ENCODE data around the gene TMEM38B.
A peak's percentile ranks its signal among the peaks of the same experiment; 100 is the strongest.
"Not testable (repeated sequence)": the region's sequence is repeated elsewhere in the genome, so short reads cannot be mapped to it uniquely, and the experiment has no call there.

Gene TMEM38B

GRCh38 chr9:105701145-105701544, 6.8 kb downstream of the TMEM38B start:
- Histone ChIP-seq H2AFZ (ENCODE audit: low read length, unreplicated experiment) (no peak overlapping the region), H3K4me1 (ENCODE audit: control insufficient read depth, insufficient read depth, low read length, unreplicated experiment) (peaks cover 14% of the 10 kb centered on the region), H3K27ac (ENCODE audit: low read depth, low read length) (no peak overlapping the region), H3K27me3 (ENCODE audit: insufficient read depth, low read length) (no peaks in the 10 kb centered on the region), H3K4me3 (ENCODE audit: low read depth, low read length) (no peak overlapping the region), H3K36me3 (ENCODE audit: insufficient read depth, low read length) (no peaks in the 10 kb centered on the region), H3K79me2 (ENCODE audit: control insufficient read depth, insufficient read depth, low read length, unreplicated experiment) (peaks cover 23% of the 10 kb centered on the region)

DNA sequence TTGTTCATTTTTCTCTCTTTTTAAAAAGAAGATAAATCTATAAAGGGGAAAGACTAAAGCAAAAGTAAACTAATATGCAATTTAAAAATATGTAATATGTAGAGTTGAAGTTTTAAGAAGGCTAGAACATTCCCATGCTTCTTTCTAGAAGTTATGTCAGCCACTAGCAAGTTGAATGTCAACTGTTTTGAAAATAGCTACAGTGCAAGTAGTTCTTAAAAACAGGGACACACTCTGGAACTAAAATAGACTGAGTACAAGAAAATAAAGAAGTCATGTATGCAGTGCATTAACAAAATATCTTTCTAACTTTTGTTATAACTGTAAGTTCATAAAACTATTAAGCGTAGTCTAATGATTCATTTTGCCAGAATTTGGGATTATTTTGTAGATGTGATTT, 7.9 kb downstream of the TMEM38B start:
- Histone ChIP-seq H3K27me3 (ENCODE audit: insufficient read depth, low read length) (no peaks in the 10 kb centered on the region), H3K36me3 (ENCODE audit: insufficient read depth, low read length) (no peaks in the 10 kb centered on the region), H3K79me2 (ENCODE audit: control insufficient read depth, insufficient read depth, low read length, unreplicated experiment) (peaks cover 17% of the 10 kb centered on the region), H3K27ac (ENCODE audit: low read depth, low read length) (no peak overlapping the region), H3K4me1 (ENCODE audit: control insufficient read depth, insufficient read depth, low read length, unreplicated experiment) (peaks cover 14% of the 10 kb centered on the region), H3K4me3 (ENCODE audit: low read depth, low read length) (no peak overlapping the region), H2AFZ (ENCODE audit: low read length, unreplicated experiment) (no peak overlapping the region)

GRCh38 chr9:105703638-105704037, 9.3 kb downstream of the TMEM38B start:
- not testable (repeated sequence) for H3K27me3 ChIP-seq (ENCODE audit: insufficient read depth, low read length); H3K36me3 ChIP-seq (ENCODE audit: insufficient read depth, low read length); H3K4me3 ChIP-seq (ENCODE audit: low read depth, low read length); H3K4me1 ChIP-seq (ENCODE audit: control insufficient read depth, insufficient read depth, low read length, unreplicated experiment); H2AFZ ChIP-seq (ENCODE audit: low read length, unreplicated experiment); H3K27ac ChIP-seq (ENCODE audit: low read depth, low read length)
- H3K79me2 ChIP-seq (ENCODE audit: control insufficient read depth, insufficient read depth, low read length, unreplicated experiment), result peaks cover 16% of the 10 kb centered on the region

GRCh38 chr9:105706156-105706555, 11.8 kb downstream of the TMEM38B start:
- H2AFZ ChIP-seq (ENCODE audit: low read length, unreplicated experiment), result no peak overlapping the region
- H3K4me3 ChIP-seq (ENCODE audit: low read depth, low read length), result no peak overlapping the region

GRCh38 chr9:105708405-105708804, 14.1 kb downstream of the TMEM38B start:
- Histone ChIP-seq H3K79me2 (ENCODE audit: control insufficient read depth, insufficient read depth, low read length, unreplicated experiment) (no peaks in the 10 kb centered on the region), H3K27ac (ENCODE audit: low read depth, low read length) (no peak overlapping the region), H3K4me1 (ENCODE audit: control insufficient read depth, insufficient read depth, low read length, unreplicated experiment) (no peaks in the 10 kb centered on the region), H2AFZ (ENCODE audit: low read length, unreplicated experiment) (peak overlapping the region; percentile 8), H3K27me3 (ENCODE audit: insufficient read depth, low read length) (no peaks in the 10 kb centered on the region), H3K36me3 (ENCODE audit: insufficient read depth, low read length) (no peaks in the 10 kb centered on the region; the same call in 1 of the 2 replicates), H3K4me3 (ENCODE audit: low read depth, low read length) (peak overlapping the region; percentile 52)

More at GRCh38 chr9:105706156-105706555, 11.8 kb downstream of the TMEM38B start:
- H3K27ac ChIP-seq (ENCODE audit: low read depth, low read length), result no peak overlapping the region
- no peaks in the 10 kb centered on the region for H3K79me2 ChIP-seq (ENCODE audit: control insufficient read depth, insufficient read depth, low read length, unreplicated experiment)
- no peaks in the 10 kb centered on the region; the same call in 1 of the 2 replicates for H3K36me3 ChIP-seq (ENCODE audit: insufficient read depth, low read length)
- H3K27me3 ChIP-seq (ENCODE audit: insufficient read depth, low read length), result no peaks in the 10 kb centered on the region
- H3K4me1 ChIP-seq (ENCODE audit: control insufficient read depth, insufficient read depth, low read length, unreplicated experiment), result no peaks in the 10 kb centered on the region

DNA sequence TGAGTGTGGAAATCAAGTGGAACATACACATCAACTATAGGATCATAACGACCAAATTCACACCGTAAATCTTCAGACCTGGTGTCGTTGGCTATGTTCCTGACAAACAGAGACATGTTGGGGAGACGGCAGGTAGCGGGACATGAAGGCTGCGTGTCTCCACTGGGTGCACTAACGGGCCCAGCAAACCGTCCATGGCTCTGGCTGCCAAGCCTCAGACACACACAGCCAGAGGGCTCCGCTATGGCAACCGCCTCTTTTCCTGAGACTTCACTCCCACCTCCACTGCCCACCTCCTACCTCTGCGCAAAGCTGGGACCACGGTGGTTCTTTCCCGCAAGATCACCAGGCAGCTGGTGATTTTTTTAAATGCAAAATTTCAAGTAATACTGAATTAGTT, 16.3 kb downstream of the TMEM38B start:
- H3K27ac ChIP-seq (ENCODE audit: low read depth, low read length), result no peak overlapping the region
- no peaks in the 10 kb centered on the region for H3K79me2 ChIP-seq (ENCODE audit: control insufficient read depth, insufficient read depth, low read length, unreplicated experiment)
- H2AFZ ChIP-seq (ENCODE audit: low read length, unreplicated experiment), result no peak overlapping the region
- H3K4me1 ChIP-seq (ENCODE audit: control insufficient read depth, insufficient read depth, low read length, unreplicated experiment), result no peaks in the 10 kb centered on the region
- no peaks in the 10 kb centered on the region for H3K27me3 ChIP-seq (ENCODE audit: insufficient read depth, low read length)
- no peaks in the 10 kb centered on the region; the same call in 1 of the 2 replicates for H3K36me3 ChIP-seq (ENCODE audit: insufficient read depth, low read length)
- no peak overlapping the region for H3K4me3 ChIP-seq (ENCODE audit: low read depth, low read length)

DNA sequence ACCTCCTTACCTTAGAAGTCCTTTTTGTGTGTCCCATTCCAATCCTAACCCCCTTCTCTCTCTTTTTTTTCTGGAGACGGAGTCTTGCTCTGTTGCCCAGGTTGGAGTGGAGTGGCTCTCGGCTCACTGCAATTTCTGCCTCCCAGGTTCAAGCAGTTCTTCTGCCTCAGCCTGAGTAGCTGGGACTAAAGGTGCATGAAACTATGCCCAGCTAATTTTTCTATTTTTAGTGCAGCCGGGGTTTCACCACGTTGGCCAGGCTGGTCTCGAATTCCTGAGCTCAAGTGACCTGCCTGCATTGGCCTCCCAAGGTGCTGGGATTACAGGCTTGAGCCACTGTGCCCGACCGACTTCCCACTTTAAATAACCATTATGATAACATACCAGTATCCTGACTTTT, 17.5 kb downstream of the TMEM38B start:
- Histone ChIP-seq H3K36me3 (ENCODE audit: insufficient read depth, low read length) (no peaks in the 10 kb centered on the region; the same call in 1 of the 2 replicates), H2AFZ (ENCODE audit: low read length, unreplicated experiment) (no peak overlapping the region), H3K27ac (ENCODE audit: low read depth, low read length) (no peak overlapping the region), H3K79me2 (ENCODE audit: control insufficient read depth, insufficient read depth, low read length, unreplicated experiment) (no peaks in the 10 kb centered on the region), H3K4me1 (ENCODE audit: control insufficient read depth, insufficient read depth, low read length, unreplicated experiment) (no peaks in the 10 kb centered on the region), H3K4me3 (ENCODE audit: low read depth, low read length) (no peak overlapping the region), H3K27me3 (ENCODE audit: insufficient read depth, low read length) (no peaks in the 10 kb centered on the region)

GRCh38 chr9:105712297-105712696, 18.0 kb downstream of the TMEM38B start:
- no peak overlapping the region for H3K27ac ChIP-seq (ENCODE audit: low read depth, low read length)
- H3K79me2 ChIP-seq (ENCODE audit: control insufficient read depth, insufficient read depth, low read length, unreplicated experiment), result no peaks in the 10 kb centered on the region
- no peak overlapping the region for H2AFZ ChIP-seq (ENCODE audit: low read length, unreplicated experiment)
- H3K27me3 ChIP-seq (ENCODE audit: insufficient read depth, low read length), result no peaks in the 10 kb centered on the region
- H3K36me3 ChIP-seq (ENCODE audit: insufficient read depth, low read length), result no peaks in the 10 kb centered on the region; the same call in 1 of the 2 replicates
- no peak overlapping the region for H3K4me3 ChIP-seq (ENCODE audit: low read depth, low read length)
- H3K4me1 ChIP-seq (ENCODE audit: control insufficient read depth, insufficient read depth, low read length, unreplicated experiment), result no peaks in the 10 kb centered on the region

DNA sequence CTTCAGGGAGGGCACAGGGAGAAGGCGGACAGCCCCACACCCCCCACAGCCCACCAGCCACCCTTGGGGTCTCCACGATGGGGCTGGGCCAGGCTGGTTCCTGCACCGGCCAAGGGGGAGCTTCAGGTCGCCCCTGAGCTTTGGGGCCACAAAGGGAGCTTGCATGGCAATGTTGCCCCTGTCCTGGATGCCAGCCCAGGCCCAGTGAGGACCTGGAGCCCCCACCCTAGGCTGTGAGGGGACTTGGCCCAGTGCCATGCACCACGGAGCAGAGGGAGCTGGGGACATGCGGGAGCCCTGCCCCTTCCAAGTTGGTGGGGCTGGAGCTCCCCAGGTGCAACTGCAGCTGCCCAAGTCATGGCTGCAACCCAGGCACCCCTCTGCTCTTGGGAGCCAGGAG, 18.4 kb downstream of the TMEM38B start:
- Histone ChIP-seq H2AFZ (ENCODE audit: low read length, unreplicated experiment) (no peak overlapping the region), H3K4me3 (ENCODE audit: low read depth, low read length) (no peak overlapping the region), H3K27ac (ENCODE audit: low read depth, low read length) (no peak overlapping the region), H3K27me3 (ENCODE audit: insufficient read depth, low read length) (no peaks in the 10 kb centered on the region), H3K36me3 (ENCODE audit: insufficient read depth, low read length) (no peaks in the 10 kb centered on the region; the same call in 1 of the 2 replicates), H3K4me1 (ENCODE audit: control insufficient read depth, insufficient read depth, low read length, unreplicated experiment) (no peaks in the 10 kb centered on the region), H3K79me2 (ENCODE audit: control insufficient read depth, insufficient read depth, low read length, unreplicated experiment) (no peaks in the 10 kb centered on the region)

DNA sequence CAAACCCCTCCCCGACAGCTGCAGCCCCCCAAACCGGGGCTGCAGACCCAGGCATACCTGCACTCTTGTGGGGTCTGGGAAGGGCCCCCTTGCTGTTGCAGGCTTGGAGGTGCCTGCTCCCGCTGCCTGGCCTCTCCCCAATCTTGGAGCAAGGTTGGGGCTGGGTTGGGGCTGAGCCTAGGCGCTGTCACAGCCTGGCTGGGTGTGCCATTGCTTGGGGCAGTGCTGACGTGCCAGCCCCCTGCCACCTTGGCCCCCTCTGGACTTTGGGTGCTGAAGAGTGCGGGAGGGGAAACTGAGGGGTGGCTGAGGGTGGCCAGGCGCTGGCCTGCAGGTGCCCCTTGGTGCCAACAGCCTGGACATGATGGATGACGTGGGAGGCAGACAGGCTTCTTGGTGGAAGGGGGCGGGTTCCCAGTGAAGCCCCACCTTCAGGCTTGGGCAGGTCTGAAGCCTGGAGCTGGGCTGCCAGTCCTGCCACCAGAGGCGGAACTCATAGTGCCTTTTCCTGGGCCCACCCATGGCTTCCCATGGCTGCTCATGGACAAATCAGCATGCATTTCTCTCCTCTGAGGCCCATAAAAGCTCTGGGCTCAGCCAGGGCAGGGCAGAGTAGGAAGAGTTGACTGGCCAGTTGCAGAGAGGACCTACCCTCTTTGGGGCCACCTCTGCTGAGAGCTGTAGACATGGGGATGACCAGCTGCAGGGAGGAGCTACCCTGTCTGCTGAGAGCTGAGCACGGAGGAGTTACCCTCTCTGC, 19.1 kb downstream of the TMEM38B start:
- Histone ChIP-seq H2AFZ (ENCODE audit: low read length, unreplicated experiment) (no peak overlapping the region), H3K79me2 (ENCODE audit: control insufficient read depth, insufficient read depth, low read length, unreplicated experiment) (no peaks in the 10 kb centered on the region), H3K36me3 (ENCODE audit: insufficient read depth, low read length) (no peaks in the 10 kb centered on the region; the same call in 1 of the 2 replicates), H3K4me1 (ENCODE audit: control insufficient read depth, insufficient read depth, low read length, unreplicated experiment) (no peaks in the 10 kb centered on the region), H3K27me3 (ENCODE audit: insufficient read depth, low read length) (no peaks in the 10 kb centered on the region), H3K4me3 (ENCODE audit: low read depth, low read length) (no peak overlapping the region), H3K27ac (ENCODE audit: low read depth, low read length) (no peak overlapping the region)

- H3K4me3 ChIP-seq (ENCODE audit: low read depth, low read length), result no peak overlapping the region
- H3K27ac ChIP-seq (ENCODE audit: low read depth, low read length), result no peak overlapping the region
- no peaks in the 10 kb centered on the region for H3K27me3 ChIP-seq (ENCODE audit: insufficient read depth, low read length)
- H3K36me3 ChIP-seq (ENCODE audit: insufficient read depth, low read length), result no peaks in the 10 kb centered on the region; the same call in 1 of the 2 replicates
- H2AFZ ChIP-seq (ENCODE audit: low read length, unreplicated experiment), result no peak overlapping the region
- no peaks in the 10 kb centered on the region for H3K79me2 ChIP-seq (ENCODE audit: control insufficient read depth, insufficient read depth, low read length, unreplicated experiment)
- H3K4me1 ChIP-seq (ENCODE audit: control insufficient read depth, insufficient read depth, low read length, unreplicated experiment), result no peaks in the 10 kb centered on the region
These were observed 19.6 kb downstream of the TMEM38B start for GRCh38 chr9:105714020-105714331.

Measured in ACC112 (cell line).